HG02588 (cell line): ENCODE results near the gene EIF3J.
"Not testable (repeated sequence)": the region's sequence is repeated elsewhere in the genome, so short reads cannot be mapped to it uniquely, and the experiment has no call there.

Experiments
- ATAC-seq: cut with Tn5 transposase; IDR thresholded peaks from one replicate; pipeline ENCODE4 v1.9.1; 2021; ENCODE audit warnings: mild to moderate bottlenecking, moderate library complexity; ENCODE audit not compliant: unreplicated experiment

EIF3J gene

DNA sequence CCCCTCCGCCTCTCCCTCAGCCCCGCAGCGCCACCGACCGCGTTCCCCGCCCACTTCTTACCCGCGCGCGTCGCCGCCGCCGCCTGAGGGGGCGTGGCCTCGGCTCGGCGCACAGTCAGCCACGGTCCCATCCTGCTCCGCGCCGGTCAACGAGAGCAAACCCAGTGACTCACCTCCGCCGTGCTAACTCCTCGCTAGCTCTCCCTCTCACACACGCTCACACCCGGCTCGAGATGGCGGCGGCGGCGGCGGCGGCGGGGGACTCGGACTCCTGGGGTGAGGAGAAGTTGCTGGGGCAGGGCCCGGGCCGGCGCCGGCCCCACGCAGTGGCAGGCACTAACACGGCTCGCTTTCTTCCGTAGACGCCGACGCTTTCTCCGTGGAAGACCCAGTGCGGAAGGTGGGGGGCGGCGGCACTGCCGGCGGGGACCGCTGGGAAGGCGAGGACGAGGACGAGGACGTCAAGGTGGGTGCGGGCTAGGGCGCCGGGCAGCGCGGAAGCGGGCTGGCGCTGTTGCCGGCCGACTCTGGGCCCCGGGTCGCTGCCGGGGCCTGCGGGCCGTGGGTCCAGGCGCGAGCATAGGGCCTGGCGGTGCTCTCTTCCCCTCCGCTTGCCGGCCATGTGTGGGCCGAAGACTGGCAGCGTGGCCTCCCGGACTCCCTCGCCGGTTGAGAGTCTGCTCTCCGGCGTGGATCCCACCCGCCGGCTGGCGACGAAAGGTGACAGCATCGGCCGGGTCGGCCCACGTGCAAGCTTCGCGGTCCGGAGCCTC lies at the start of gene EIF3J:
Gene EIF3J (plus strand): TSS at position 186 of the 773 bp plus-strand sequence. CDS start 48 bp downstream, at position 234.
- peak; percentile 83 for ATAC-seq

GRCh38 chr15:44489464-44489863 lies 47.5 kb upstream of the EIF3J start:
- no peak for ATAC-seq

DNA sequence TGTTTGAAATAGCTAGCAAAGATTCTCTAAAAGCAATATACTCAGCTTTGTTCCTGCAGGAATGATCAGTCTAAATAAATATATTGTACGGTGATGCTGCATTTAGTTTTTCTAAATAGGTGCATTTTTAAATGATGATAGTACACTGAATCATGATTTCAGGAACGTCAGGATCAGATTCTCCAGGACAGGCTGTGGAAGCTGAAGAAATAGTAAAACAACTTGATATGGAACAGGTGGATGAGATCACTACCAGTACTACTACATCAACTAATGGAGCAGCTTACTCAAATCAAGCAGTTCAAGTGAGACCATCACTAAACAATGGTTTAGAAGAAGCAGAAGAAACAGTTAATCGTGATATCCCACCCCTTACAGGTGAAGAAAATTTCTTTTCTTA lies 46.3 kb upstream of the EIF3J start:
- no peak for ATAC-seq

DNA sequence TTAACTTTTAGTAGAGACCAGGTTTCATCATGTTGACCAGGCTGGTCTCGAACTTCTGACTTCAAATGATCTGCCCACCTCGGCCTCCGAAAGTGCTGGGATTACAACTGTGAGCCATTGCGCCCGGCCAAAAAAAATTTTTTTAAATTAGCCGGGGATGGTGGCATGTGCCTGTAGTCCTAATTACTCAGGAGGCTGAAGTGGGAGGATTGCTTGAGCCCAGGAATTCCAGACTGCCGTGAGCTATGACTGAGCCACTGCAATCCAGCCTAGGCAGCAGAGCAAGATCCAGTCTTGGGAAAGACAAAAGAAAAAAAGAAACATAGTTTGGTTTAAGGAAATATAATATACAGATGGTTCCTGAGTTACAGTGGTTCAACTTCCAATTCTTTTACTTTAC lies 44.9 kb upstream of the EIF3J start:
- no peak for ATAC-seq

- ATAC-seq = no peak
Observed at GRCh38 chr15:44492672-44493071, 44.3 kb upstream of the EIF3J start.

- ATAC-seq = no peak
Observed at GRCh38 chr15:44495562-44495961, 41.4 kb upstream of the EIF3J start.

- no peak for ATAC-seq
Observed at GRCh38 chr15:44500555-44500954, 36.4 kb upstream of the EIF3J start.

- no peak for ATAC-seq
Observed at GRCh38 chr15:44501768-44502366, 35.1 kb upstream of the EIF3J start.

DNA sequence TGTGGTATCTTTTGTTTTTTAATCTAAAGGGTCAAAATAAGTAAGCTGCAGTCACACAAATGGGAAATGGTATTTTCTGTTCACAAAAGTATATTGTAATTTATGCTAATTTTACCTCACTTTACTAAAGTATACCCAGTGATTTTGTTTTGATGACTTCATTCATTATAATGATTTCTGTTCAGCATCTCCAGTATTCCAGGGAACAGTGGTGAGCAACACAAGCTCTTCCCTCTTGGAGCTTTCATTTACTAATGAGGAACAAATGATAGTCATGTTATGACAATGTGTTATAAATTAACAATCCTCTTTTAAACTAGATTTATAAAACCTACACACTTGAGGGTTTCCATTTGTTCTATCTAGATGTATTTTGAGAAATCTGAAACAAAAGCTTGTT lies 20.5 kb upstream of the EIF3J start:
- no peak for ATAC-seq

DNA sequence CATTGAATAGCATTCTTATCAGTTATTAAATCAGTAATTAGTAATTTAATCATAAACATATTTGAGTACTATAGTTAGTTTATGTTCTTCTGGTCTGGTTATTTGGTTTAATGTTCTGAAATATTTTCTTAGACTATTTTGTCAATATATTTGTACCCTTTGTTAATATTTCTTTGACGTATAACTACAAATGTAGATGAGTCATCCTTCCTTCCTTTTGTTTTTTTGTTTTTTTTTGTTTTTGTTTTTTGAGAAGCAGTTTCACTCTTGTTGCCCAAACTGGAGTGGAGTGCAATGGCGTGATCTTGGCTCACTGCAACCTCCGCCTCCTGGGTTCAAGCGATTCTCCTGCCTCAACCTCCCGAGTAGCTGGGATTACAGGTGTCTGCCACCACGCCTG lies 17.4 kb upstream of the EIF3J start:
- ATAC-seq = no peak

DNA sequence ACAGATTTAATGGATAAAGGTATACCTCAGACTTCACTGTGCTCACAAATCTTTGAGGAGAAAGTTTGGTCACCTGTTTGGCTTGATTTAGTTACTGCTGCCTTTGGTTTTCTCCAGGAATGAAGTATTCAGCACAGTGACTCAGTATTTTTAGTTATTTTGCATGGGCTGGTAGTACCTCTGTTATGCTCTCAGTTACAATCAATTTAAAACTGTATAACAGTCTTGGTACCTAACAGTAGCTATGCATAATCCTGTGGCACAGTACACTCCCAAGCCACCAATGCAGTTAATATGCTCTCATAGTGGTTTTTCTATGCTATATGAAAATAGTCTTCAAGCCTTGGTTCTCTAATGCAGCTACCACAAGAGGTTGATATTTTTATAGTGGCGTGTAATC lies 11.9 kb upstream of the EIF3J start:
- ATAC-seq = no peak

DNA sequence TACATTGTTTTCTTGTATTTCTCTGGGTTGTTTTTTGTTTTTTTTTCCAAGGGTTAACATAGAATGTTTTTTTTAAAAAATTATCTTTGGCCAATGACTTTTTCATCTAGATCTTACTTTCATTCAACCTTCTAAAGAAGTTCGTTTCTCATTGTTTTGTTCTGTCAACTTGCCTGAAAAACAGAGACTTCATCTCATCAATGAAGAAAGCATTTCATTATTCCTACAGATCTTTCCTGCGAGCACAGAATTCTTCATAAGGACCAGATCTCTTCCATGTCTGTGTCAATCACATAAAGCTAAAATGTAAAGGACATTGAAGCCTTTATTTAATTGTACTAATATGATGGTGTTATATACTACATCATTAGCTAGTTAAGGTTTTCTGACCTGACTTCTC lies 9.7 kb upstream of the EIF3J start:
- no peak for ATAC-seq

DNA sequence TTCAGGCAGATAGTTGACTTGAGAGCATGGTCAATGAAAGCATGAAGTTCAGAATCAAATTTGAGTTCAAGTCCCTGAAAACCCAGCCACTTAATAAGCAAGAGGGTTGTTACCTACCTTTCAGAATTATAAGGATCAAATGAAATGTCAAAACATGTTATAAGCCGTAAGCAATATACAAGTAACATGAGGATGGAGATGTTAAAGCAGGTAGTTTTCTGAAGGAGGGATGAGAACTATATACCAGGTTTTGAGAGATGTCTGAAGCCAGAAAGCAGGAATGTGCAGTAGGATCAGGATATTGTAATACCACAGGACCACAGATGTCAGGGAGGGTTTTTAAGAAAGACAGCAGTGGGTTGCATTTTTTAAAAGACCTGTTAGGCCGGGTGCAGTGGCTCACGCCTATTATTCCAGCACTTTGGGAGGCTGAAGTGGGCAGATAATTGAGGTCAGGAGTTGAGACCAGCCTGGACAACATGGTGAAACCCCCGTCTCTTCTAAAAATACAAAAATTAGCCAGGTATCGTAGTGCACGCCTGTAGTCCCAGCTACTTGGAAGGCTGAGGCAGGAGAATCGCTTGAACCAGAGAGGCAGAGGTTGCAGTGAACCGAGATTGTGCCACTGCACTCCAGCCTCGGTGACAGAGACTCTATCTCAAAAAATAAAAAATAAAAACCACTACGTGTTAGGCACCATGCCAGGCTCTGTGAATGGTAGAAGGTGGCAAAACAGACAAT lies 6.9 kb upstream of the EIF3J start:
- no peak for ATAC-seq

DNA sequence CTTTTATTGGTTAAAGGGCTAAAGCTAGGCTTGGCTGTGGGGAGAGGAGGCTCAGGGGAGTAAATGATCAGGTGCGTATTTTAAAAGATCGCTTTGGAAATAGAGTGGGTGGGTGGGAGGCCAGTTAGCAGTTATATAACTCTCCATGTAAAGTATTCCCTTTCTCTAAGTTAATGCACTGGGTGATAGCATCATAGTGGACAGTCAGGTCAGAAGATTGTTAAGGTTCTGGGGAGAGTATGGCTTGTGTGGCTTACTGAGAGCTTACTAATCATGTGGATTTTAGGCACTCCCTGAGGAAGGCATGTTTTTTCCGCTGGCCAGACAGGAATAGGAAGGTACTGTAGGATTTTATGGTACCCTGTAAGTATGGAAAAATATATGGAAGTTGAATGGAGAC lies 6.3 kb upstream of the EIF3J start:
- no peak for ATAC-seq

DNA sequence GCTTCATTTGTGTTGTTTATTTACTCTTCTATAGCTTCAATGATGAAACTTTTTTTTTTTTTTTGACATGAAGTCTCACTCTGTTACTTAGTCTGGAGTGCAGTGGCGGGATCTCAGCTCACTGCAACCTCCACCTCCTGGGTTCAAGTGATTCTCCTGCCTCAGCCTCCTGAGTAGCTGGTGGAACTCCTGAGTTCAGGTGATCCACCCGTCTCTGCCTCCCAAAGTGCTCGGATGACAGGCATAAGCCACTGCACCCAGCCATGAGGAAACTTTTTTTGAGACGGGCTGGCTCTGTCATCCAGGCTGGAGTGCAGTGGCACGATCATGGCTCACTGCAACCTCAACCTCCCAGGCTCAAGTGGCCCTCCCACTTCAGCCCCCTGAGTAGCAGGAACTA lies 4.7 kb upstream of the EIF3J start:
- ATAC-seq = not testable (repeated sequence)

DNA sequence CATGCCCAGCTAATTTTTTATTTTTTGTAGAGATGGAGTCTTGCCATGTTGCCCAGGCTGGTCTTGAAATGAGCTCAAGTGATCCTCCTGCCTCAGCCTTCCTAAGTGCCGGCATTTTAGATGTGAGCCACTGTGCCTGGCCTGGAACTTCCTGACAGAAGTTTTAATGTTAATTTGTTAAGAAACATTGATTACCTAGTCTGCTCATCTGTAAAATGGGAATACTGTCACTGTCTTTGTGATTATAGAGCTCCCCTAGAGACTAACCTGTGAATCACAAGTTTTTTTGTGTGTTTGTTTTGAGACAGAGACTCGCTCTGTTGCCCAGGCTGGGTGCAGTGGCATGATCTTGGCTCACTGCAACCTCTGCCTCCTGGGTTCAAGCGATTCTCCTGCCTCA lies 4.3 kb upstream of the EIF3J start:
- no peak for ATAC-seq

DNA sequence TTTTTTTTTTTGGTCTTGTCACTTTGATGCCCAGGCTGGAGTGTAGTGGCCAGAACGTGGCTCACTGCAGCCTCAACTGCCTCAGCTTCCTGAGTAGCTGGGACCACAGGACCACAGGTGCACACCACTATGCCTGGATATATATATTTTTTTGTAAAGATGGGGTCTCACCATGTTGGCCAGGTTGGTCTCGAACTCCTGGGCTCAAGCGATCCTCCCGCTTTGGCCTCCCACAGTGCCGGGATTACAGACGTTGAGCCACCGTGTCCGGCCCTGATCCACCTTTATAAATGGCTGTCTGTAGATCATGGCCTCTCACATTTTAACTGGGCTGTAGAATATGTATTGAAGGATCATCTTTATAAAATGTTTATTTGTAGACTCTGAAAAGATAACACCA lies 1.9 kb upstream of the EIF3J start:
- no peak for ATAC-seq

DNA sequence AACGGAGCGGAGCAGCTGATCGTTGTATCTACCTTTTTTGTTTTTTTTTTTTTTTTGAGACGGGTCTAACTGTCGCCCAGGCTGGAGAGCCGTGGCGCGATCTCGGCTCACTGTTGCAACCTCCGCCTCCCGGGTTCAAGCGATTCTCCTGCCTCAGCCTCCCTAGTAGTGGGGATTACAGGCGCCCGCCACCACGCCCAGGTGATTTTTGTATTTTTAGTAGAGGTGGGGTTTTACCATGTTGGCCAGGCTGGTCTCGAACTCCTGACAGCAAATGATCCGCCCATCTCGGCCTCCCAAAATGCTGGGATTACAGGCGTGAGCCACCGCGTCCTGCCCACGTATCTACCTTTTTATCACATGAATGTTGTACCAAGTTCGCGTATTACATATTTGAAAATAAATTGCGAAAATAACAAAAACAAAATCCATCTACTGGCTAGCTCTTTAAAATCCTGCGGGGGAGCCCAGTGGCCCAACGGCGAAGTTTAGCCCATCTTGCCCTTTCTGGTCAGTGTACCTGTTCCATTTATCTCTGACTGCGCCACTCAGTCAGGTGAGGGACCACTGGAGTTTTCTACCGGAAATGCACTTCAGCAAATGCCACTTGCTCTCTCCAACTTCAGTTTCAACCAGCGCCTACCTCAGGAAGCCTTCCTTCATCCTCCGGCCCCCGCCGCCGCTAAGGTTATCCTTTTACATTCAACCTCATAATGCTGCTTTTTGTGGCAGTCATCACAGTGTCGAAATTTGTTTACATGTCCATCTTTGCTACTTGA lies 1.2 kb upstream of the EIF3J start:
- no peak for ATAC-seq

- ATAC-seq = peak; percentile 61
Observed at GRCh38 chr15:44536302-44536961, 515 bp upstream of the EIF3J start.

DNA sequence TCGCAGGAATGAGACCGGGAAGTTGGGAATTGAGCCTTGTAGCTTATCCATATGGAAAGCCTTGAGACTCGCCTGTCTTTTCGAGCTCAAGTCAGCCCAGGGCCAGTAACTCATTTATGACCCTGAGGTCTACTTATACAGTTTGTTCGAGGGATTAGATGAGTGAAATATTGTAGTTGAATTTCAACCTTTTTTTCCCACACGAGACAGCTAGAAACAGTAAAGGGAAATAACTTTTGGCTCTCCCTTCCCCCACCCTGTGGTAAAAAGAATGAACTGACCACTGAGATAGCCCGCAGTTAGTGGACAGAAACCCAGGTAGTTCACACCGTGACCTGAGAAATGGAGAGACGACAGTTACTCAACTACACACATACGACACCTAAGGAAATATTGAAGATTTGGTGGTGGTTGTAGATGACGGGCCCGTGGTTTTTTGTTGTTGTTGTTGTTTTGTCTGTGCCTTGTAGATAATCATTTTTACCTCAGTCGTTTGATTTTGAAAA lies 841 bp downstream of the EIF3J start:
- ATAC-seq = no peak
